Measurements from ENCODE around the gene GSC2. TPM values are rescaled to one million over a fixed set of nuclear protein-coding genes. Genes with fewer than 3 reads are reported as not detected.
A peak's percentile ranks its signal among the peaks of the same experiment; 100 is the strongest.

GSC2 gene
- total RNA-seq, 6 donors from 2014 or later: not detected

- DNase-seq (peak in 1 of 2 donors; percentile 78), ATAC-seq (ENCODE audit: low FRiP score in 2 of 2) (peak; percentile 88)
- TF ChIP-seq POLR2AphosphoS5 (IDR thresholded peaks at IDR 0.05) (peak in 1 of 2 donors; percentile 73), POLR2A (IDR thresholded peaks at IDR 0.05) (no peak), EP300 (IDR thresholded peaks at IDR 0.05) (peak in 2 of 4 donors; percentile 35 to 41)
- TF ChIP-seq, protein P1, sequence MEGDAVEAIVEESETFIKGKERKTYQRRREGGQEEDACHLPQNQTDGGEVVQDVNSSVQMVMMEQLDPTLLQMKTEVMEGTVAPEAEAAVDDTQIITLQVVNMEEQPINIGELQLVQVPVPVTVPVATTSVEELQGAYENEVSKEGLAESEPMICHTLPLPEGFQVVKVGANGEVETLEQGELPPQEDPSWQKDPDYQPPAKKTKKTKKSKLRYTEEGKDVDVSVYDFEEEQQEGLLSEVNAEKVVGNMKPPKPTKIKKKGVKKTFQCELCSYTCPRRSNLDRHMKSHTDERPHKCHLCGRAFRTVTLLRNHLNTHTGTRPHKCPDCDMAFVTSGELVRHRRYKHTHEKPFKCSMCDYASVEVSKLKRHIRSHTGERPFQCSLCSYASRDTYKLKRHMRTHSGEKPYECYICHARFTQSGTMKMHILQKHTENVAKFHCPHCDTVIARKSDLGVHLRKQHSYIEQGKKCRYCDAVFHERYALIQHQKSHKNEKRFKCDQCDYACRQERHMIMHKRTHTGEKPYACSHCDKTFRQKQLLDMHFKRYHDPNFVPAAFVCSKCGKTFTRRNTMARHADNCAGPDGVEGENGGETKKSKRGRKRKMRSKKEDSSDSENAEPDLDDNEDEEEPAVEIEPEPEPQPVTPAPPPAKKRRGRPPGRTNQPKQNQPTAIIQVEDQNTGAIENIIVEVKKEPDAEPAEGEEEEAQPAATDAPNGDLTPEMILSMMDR (IDR thresholded peaks at IDR 0.05): no peak
- Histone ChIP-seq H3K36me3 (no peaks in the 10 kb centered on the region), H3K4me1 (peaks cover 43 to 60% (median 55%) of the 10 kb centered on the region in 4 donors), H3K27ac (peak overlapping the region; percentile 75 to 86 (median 80)), H3K4me3 (no peak overlapping the region), H3K27me3 (no peaks in the 10 kb centered on the region), H3K9me3 (no peaks in the 10 kb centered on the region)
- 28 to 44% methylated on average over 7 of the region's 7 CpGs for whole genome bisulfite sequencing, 2 donors
These were observed 40.7 kb downstream of the GSC2 start for GRCh38 chr22:19109198-19110063.

DNA sequence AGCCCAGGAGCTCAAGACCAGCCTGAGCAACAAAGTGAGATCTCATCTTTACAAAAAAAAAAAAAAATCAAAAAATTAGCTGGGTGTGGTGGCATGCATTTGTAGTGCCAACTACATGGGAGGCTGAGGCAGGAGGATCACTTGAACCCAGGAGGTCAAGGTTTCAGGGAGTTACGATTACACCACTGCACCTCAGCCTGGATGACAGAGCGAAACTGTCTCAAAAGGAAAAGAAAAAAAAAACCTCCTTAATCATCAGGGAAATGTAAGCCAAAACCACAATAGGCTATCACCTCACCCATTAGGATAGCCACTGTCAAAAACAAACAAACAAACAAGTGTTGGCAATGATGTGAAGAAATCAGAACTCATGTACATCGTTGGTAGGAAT lies 41.3 kb downstream of the GSC2 start:
- WGBS, 2 donors: 48 to 59% methylated on average over 3 of the region's 3 CpGs
- H3K27ac ChIP-seq: peak overlapping the region; percentile 21 to 86 (median 66)
- ATAC-seq (ENCODE audit: low FRiP score in 2 of 2) (no peak), DNase-seq (no peak)
- H3K27me3 ChIP-seq: no peaks in the 10 kb centered on the region
- no peak for TF ChIP-seq EP300 (IDR thresholded peaks at IDR 0.05)
- no peak for TF ChIP-seq POLR2AphosphoS5 (IDR thresholded peaks at IDR 0.05)
- H3K9me3 ChIP-seq: no peaks in the 10 kb centered on the region
- H3K36me3 ChIP-seq: no peaks in the 10 kb centered on the region
- no peak overlapping the region for H3K4me3 ChIP-seq
- H3K4me1 ChIP-seq: peaks cover 49 to 61% (median 57%) of the 10 kb centered on the region in 4 donors

DNA sequence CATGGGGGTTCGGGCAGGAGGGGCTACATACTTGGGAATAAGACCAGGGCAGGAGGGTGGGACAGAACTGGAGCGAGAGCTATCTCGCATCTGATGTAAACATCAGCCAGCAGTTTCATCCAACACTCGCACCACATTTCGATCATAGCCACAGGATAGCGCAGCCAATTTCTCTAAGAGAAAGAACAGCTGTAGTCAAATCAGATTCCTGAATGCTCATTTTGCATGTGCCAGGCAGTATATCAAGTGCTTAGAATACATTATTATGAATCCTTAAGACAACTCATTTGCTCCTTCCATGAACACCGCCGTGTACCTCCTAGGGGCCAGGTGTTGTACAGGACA lies 42.4 kb downstream of the GSC2 start:
- no peak for DNase-seq
- Histone ChIP-seq H3K27ac (peak overlapping the region in 2 of 4 donors; percentile 26 to 38), H3K9me3 (no peaks in the 10 kb centered on the region), H3K36me3 (no peaks in the 10 kb centered on the region), H3K4me1 (peaks cover 49 to 62% (median 57%) of the 10 kb centered on the region in 4 donors), H3K27me3 (no peaks in the 10 kb centered on the region), H3K4me3 (no peak overlapping the region)
- no peak for ATAC-seq (ENCODE audit: low FRiP score in 2 of 2)
- 80 to 91% methylated on average over 8 of the region's 8 CpGs for WGBS, 2 donors
- TF ChIP-seq POLR2AphosphoS5 (IDR thresholded peaks at IDR 0.05): no peak
- TF ChIP-seq, protein P1 (IDR thresholded peaks at IDR 0.05): no peak
- no peak for TF ChIP-seq EP300 (IDR thresholded peaks at IDR 0.05)
- TF ChIP-seq POLR2A (IDR thresholded peaks at IDR 0.05): no peak

DNA sequence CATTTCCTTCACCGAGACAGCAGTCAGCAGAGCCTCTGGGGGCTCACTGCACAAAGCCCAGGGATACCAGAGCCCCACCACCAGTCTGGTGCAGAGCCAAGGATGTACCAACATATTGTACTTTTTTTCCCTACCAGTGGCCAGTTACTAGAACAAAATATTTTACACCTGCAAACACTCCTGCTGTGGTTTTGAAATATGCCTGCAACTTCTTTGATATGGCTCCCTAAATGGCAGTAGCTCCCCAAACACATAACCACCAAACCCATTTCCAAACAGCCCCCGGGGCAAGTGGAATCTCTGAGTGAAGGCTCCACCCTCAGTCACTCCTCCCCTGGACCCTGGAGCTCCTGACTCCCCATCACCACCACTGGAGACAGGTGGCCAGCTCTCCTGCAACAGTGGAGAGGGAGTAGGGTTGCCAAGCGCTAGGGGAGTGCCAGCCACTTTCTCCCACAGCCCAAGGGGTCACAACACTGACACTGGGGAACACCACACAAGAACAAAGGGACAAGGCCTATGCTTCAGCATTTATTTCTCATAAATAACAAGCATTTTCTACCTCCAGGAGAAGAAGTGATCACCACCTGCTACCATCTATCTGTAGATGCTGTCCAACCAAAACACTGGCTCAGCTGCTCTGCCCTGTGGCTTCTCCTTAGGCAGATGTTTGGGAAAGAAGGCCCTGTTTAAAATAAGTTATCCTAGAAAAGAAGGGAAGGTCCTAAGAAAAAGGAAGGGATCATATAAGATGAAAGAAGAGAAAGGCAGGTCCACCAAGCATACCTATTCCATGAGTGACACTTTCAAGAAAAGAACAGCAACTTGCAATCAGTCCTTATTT lies 43.0 kb downstream of the GSC2 start:
- Histone ChIP-seq H3K4me3 (no peak overlapping the region), H3K9me3 (no peaks in the 10 kb centered on the region), H3K36me3 (no peaks in the 10 kb centered on the region), H3K27me3 (no peaks in the 10 kb centered on the region), H3K4me1 (peaks cover 49 to 62% (median 57%) of the 10 kb centered on the region in 4 donors), H3K27ac (peak overlapping the region in 2 of 4 donors; percentile 26 to 38)
- DNase-seq: no peak
- no peak for ATAC-seq (ENCODE audit: low FRiP score in 2 of 2)
- TF ChIP-seq POLR2A (IDR thresholded peaks at IDR 0.05): no peak
- TF ChIP-seq POLR2AphosphoS5 (IDR thresholded peaks at IDR 0.05): no peak
- TF ChIP-seq, protein P1 (IDR thresholded peaks at IDR 0.05): no peak
- no peak for TF ChIP-seq EP300 (IDR thresholded peaks at IDR 0.05)
- WGBS, 2 donors: 76 to 81% methylated on average over 3 of the region's 3 CpGs

Measured in upper lobe of left lung (tissue), 6 donors.